Esophagus muscularis mucosa (tissue), 3 donors: ENCODE results near the gene LCN1.

Experiments
- POLR2A ChIP-seq: fragments of 450-650 bp; IDR thresholded peaks from one replicate; pipeline ENCODE4 v1.6.1; 2017; ENCODE audit warnings: antibody characterized with exemption, moderate library complexity, mild to moderate bottlenecking, low read depth
- POLR2AphosphoS5 ChIP-seq, 2 donors: sonication (generic); formaldehyde crosslinking; IDR thresholded peaks; one replicate each; pipeline ENCODE4 v1.6.1; 2017; ENCODE audit warnings: antibody characterized with exemption in 2 of 2
- TF ChIP-seq, protein P1 (sequence below), 3 experiments: fragments of 200-600 bp in 2 of 3; fragments of 450-650 bp in 1 of 3; sonication (generic) in 2 of 3; IDR thresholded peaks; one replicate each; pipeline ENCODE4 v1.5.1; 2017 to 2019; ENCODE audit warnings: antibody characterized with exemption in 3 of 3, mild to moderate bottlenecking in 2 of 3, moderate library complexity in 1 of 3

DNA sequence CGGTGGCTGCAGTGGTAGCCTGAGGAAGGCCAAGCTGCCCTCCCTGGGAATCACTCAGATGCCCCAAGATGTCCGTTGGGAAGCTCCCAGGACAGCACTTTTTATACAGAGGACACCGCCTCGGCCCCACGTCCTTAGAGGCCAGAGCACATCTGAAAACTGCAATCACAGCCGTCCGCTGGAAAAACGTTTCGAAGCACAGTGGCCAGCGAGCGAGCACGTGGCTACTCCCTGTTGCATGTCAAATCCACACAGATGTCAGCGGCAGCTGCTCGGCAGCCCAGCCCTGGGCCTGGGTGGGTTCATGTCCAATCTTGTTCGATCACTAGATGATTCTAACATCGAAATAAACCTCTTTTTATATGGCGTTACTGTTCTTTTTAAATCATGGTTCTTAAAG, 32.7 kb upstream of the LCN1 start:
- no peak for TF ChIP-seq POLR2AphosphoS5 (IDR thresholded peaks at IDR 0.05)
- TF ChIP-seq, protein P1, sequence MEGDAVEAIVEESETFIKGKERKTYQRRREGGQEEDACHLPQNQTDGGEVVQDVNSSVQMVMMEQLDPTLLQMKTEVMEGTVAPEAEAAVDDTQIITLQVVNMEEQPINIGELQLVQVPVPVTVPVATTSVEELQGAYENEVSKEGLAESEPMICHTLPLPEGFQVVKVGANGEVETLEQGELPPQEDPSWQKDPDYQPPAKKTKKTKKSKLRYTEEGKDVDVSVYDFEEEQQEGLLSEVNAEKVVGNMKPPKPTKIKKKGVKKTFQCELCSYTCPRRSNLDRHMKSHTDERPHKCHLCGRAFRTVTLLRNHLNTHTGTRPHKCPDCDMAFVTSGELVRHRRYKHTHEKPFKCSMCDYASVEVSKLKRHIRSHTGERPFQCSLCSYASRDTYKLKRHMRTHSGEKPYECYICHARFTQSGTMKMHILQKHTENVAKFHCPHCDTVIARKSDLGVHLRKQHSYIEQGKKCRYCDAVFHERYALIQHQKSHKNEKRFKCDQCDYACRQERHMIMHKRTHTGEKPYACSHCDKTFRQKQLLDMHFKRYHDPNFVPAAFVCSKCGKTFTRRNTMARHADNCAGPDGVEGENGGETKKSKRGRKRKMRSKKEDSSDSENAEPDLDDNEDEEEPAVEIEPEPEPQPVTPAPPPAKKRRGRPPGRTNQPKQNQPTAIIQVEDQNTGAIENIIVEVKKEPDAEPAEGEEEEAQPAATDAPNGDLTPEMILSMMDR (IDR thresholded peaks at IDR 0.05) = no peak
- no peak for TF ChIP-seq POLR2A
